D721Med (cell line): ENCODE data around the gene ARHGAP26.

Experiments used
- DNase-seq: peaks from one replicate; pipeline ENCODE4 v3.0.0; 2011; ENCODE audit warnings: low spot score; ENCODE audit not compliant: insufficient read length
- FAIRE-seq: peaks from 2 replicates; lab custom pipeline; 2011; peaks lifted over from hg19 to GRCh38; lab: Jason Lieb, UNC
- CTCF ChIP-seq: IDR thresholded peaks from 2 replicates; pipeline ENCODE4 v1.5.1; 2012; ENCODE audit warnings: mild to moderate bottlenecking, control low read depth; ENCODE audit not compliant: insufficient read depth; ENCODE audit errors: missing control alignments

The ARHGAP26 gene

DNA sequence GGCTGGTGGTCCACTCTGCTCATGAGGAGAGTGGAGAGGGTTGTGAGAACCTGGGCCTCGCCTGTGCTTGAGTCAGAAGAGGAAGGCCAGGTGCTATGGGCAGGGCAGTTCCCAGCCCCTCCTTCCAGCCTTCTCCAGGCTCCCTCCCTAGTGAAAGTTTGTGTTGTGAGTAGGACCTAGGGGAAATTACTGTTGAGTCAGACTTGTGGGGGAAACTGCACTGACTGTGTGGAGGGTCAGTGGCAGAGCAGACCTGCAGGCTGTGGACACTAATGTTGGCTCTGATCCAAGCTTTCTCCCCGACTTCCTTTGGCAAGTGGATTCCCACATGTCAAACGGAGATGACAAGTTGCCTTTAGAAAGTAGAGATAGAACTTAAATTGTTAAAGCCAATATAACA is 102.6 kb downstream of the ARHGAP26 start:
- FAIRE-seq (no peak), DNase-seq (no peak)
- no peak for TF ChIP-seq CTCF

GRCh38 chr5:142873831-142874230 is 103.7 kb downstream of the ARHGAP26 start:
- FAIRE-seq (no peak), DNase-seq (no peak)
- TF ChIP-seq CTCF, result no peak

- TF ChIP-seq CTCF, result no peak
- DNase-seq (no peak), FAIRE-seq (no peak)
Observed at GRCh38 chr5:142874540-142874939, 104.4 kb downstream of the ARHGAP26 start.

- FAIRE-seq (no peak), DNase-seq (no peak)
- TF ChIP-seq CTCF, result no peak
Observed at GRCh38 chr5:142875936-142876335, 105.8 kb downstream of the ARHGAP26 start.

DNA sequence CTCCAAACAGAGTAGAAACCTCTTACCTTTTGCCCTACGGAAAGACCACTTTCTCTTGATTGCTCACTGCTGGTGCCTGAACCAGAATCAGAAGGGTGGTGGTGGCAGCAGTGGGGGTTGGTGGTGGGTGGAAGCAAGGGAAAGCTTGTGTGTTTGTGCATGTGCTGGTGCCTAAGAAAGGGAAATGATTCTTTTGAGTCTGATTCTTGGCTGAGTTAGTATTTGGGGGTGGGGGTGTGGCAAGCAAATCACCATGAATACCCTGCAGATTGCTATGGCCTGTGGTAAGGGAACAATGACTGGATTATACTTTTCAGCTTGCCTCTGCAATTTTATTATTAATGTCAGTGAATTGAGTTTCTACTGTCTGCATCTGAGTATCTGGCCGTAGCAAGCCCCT is 106.6 kb downstream of the ARHGAP26 start:
- no peak for TF ChIP-seq CTCF
- FAIRE-seq, result no peak

GRCh38 chr5:142878111-142878510 is 107.9 kb downstream of the ARHGAP26 start:
- TF ChIP-seq CTCF, result no peak

More for the DNA sequence above, 106.6 kb downstream of the ARHGAP26 start:
- DNase-seq, result no peak

GRCh38 chr5:142878638-142879037 is 108.5 kb downstream of the ARHGAP26 start:
- DNase-seq (no peak), FAIRE-seq (no peak)
- TF ChIP-seq CTCF, result no peak

More at GRCh38 chr5:142878111-142878510, 107.9 kb downstream of the ARHGAP26 start:
- FAIRE-seq, result no peak
- no peak for DNase-seq
